ENCODE data around the gene BTBD17.

The BTBD17 gene

GRCh38 chr17:74336307-74336706 is 25.4 kb downstream of the BTBD17 start:
- DNase-seq (ENCODE audit: low read depth in 3 of 3), result no peak

- no peak for DNase-seq (ENCODE audit: low read depth in 3 of 3)
Observed at GRCh38 chr17:74335529-74336062, 26.1 kb downstream of the BTBD17 start.

- no peak for DNase-seq (ENCODE audit: low read depth in 3 of 3)
Observed at GRCh38 chr17:74334393-74335039, 27.2 kb downstream of the BTBD17 start.

- DNase-seq (ENCODE audit: low read depth in 3 of 3), result no peak
Observed at GRCh38 chr17:74332763-74333283, 28.8 kb downstream of the BTBD17 start.

- DNase-seq (ENCODE audit: low read depth in 3 of 3), result no peak
Observed at GRCh38 chr17:74332017-74332650, 29.5 kb downstream of the BTBD17 start.

- no peak for DNase-seq (ENCODE audit: low read depth in 3 of 3)
Observed at GRCh38 chr17:74330446-74330845, 31.2 kb downstream of the BTBD17 start.

- no peak for DNase-seq (ENCODE audit: low read depth in 3 of 3)
Observed at GRCh38 chr17:74329378-74329777, 32.3 kb downstream of the BTBD17 start.

- no peak for DNase-seq (ENCODE audit: low read depth in 3 of 3)
Observed at GRCh38 chr17:74328487-74328886, 33.2 kb downstream of the BTBD17 start.

GRCh38 chr17:74326506-74326905 is 35.2 kb downstream of the BTBD17 start:
- no peak for DNase-seq (ENCODE audit: low read depth in 3 of 3)

GRCh38 chr17:74325743-74326379 is 35.8 kb downstream of the BTBD17 start, which contains the start of gene KIF19:
KIF19 (plus strand) TSS chr17:74326226; CDS start chr17:74326350, 124 bp downstream.
- DNase-seq (ENCODE audit: low read depth in 3 of 3), result peak; percentile 25 to 40 (median 25)

GRCh38 chr17:74325376-74325742 is 36.3 kb downstream of the BTBD17 start:
- DNase-seq (ENCODE audit: low read depth in 3 of 3), result no peak

GRCh38 chr17:74324521-74324920 is 37.1 kb downstream of the BTBD17 start:
- DNase-seq (ENCODE audit: low read depth in 3 of 3), result no peak

- no peak for DNase-seq (ENCODE audit: low read depth in 3 of 3)
Observed at GRCh38 chr17:74318391-74318790, 43.3 kb downstream of the BTBD17 start.

- DNase-seq (ENCODE audit: low read depth in 3 of 3), result no peak
Observed at GRCh38 chr17:74317071-74317470, 44.6 kb downstream of the BTBD17 start.

- DNase-seq (ENCODE audit: low read depth in 3 of 3), result no peak
Observed at GRCh38 chr17:74316220-74316619, 45.4 kb downstream of the BTBD17 start.

GRCh38 chr17:74314877-74315276 is 46.8 kb downstream of the BTBD17 start:
- DNase-seq (ENCODE audit: low read depth in 3 of 3), result no peak

- DNase-seq (ENCODE audit: low read depth in 3 of 3), result no peak
Observed at GRCh38 chr17:74309902-74310301, 51.8 kb downstream of the BTBD17 start.

- no peak for DNase-seq (ENCODE audit: low read depth in 3 of 3)
Observed at GRCh38 chr17:74307984-74308773, 53.5 kb downstream of the BTBD17 start.
